Activated B cell treated with CpG ODN at 0.5 μM for 24 hours (primary cell): ENCODE data around the gene KRI1. TPM values are rescaled to one million over a fixed set of nuclear protein-coding genes. Genes with fewer than 3 reads are reported as not detected.
"Not testable (repeated sequence)": the region's sequence is repeated elsewhere in the genome, so short reads cannot be mapped to it uniquely, and the experiment has no call there.

ENCODE experiments used
- ATAC-seq: fragments of 200-7000 bp; cut with Tn5 transposase; one replicate; pipeline ENCODE4 v1.10.0; 2021; ENCODE audit warnings: low read depth, mild to moderate bottlenecking, moderate library complexity
- CTCF ChIA-PET: fragments of 350-600 bp; sonication (Branson Sonifier 250); formaldehyde crosslinking; loops from one replicate; lab custom pipeline; 2021; ENCODE audit warnings: antibody characterized with exemption; lab: Charles Lee
- POLR2A ChIA-PET: fragments of 350-600 bp; sonication (Branson Sonifier 250); formaldehyde crosslinking; loops from one replicate; lab custom pipeline; 2021; ENCODE audit warnings: antibody characterized with exemption; lab: Charles Lee
- DNase-seq: peaks from one replicate; pipeline ENCODE4 v3.0.0; 2022
- H3K27ac Mint-ChIP-seq: one replicate; pipeline ENCODE4 v1.8.0; 2020; ENCODE audit warnings: mixed read lengths
- H3K27me3 Mint-ChIP-seq: one replicate; pipeline ENCODE4 v1.8.0; 2021; ENCODE audit warnings: mixed read lengths
- H3K36me3 Mint-ChIP-seq: one replicate; pipeline ENCODE4 v1.8.0; 2021; ENCODE audit warnings: low read depth, mixed read lengths
- H3K4me1 Mint-ChIP-seq: one replicate; pipeline ENCODE4 v1.8.0; 2021; ENCODE audit warnings: mixed read lengths
- H3K4me3 Mint-ChIP-seq: one replicate; pipeline ENCODE4 v1.8.0; 2020; ENCODE audit warnings: mild to moderate bottlenecking, mixed read lengths
- H3K9me3 Mint-ChIP-seq: one replicate; pipeline ENCODE4 v1.8.0; 2020; ENCODE audit warnings: mixed read lengths
- CTCF ChIP-seq: fragments of 200-600 bp; IDR thresholded peaks from one replicate; pipeline ENCODE4 v1.8.0; 2022; ENCODE audit warnings: antibody characterized with exemption, mild to moderate bottlenecking
- intact Hi-C: fragments of 100-400 bp; cut with micrococcal nuclease; formaldehyde crosslinking; loops from one replicate; pipeline ENCODE4 v1.15.1; 2024
- total RNA-seq: library from RNA; stranded (reverse); gene quantifications from 2 replicates; pipeline ENCODE4 v1.2.3, GENCODE V29; 2022

The KRI1 gene
- total RNA-seq, 1 donor from 2014 or later, result 48.1 TPM

GRCh38 chr19:10577951-10578350 lies 12.1 kb upstream of the KRI1 start:
- ATAC-seq (no peak), DNase-seq (no peak)
- intact Hi-C loops, result no loop called here
- H3K4me3 Mint-ChIP-seq, result no peak overlapping the region
- H3K9me3 Mint-ChIP-seq, result no peaks in the 10 kb centered on the region
- TF ChIP-seq CTCF, result no peak
- peaks cover 7% of the 10 kb centered on the region for H3K4me1 Mint-ChIP-seq
- H3K27ac Mint-ChIP-seq, result no peak overlapping the region
- ChIA-PET POLR2A (no interaction called here), CTCF (interaction anchor here (9.3 kb wide), 1 partner anchor 68 kb away, joined by 353 read pairs; no protein-coding TSS in a partner anchor)
- no peaks in the 10 kb centered on the region for H3K27me3 Mint-ChIP-seq
- no peaks in the 10 kb centered on the region for H3K36me3 Mint-ChIP-seq

DNA sequence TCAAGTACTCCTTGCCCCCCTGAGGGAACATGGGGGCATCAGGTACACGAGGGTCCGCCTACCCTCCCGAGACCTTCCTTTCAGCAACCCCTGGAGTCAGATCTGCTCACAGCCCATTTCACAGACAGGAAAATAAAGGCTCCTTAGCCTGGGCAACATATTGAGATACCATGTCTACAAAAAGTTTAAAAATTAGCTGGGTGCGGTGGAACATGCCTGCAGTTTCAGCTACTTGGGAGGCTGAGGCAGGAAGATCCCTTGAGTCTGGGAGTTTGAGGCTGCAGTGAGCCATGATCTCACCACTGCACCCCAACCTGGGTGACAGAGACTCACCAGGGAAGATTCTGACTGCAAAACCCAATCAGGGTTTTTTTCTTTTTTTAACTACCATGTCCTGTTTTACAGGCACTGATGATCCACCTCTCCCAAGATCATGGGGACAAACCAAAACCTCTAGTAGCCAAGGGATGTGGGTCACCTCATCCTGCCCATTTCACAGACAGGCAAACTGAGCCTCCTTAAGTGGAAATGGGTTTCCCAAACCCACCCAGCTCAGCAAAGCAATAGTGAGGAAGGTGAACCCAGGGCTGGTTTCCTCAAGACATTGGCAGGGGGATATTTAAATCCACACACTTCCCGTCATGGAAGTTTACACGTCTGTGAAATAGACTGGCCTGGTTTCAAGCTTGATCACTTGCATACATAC lies 9.4 kb upstream of the KRI1 start:
- TF ChIP-seq CTCF, result no peak
- DNase-seq (no peak), ATAC-seq (no peak)
- Mint-ChIP-seq H3K27ac (no peak overlapping the region), H3K9me3 (no peaks in the 10 kb centered on the region), H3K4me3 (no peak overlapping the region), H3K27me3 (no peaks in the 10 kb centered on the region), H3K36me3 (no peaks in the 10 kb centered on the region), H3K4me1 (peaks cover 6% of the 10 kb centered on the region)
- intact Hi-C loops, result no loop called here
- ChIA-PET POLR2A (interaction anchor here (0.6 to 1.1 kb wide), 4 partner anchors 9 to 473 kb away, joined by 3 to 5 read pairs (median 4); partner anchors contain the start of gene KRI1), CTCF (no interaction called here)

- no peak overlapping the region for H3K27ac Mint-ChIP-seq
- intact Hi-C loops, result no loop called here
- ChIA-PET POLR2A (no interaction called here), CTCF (no interaction called here)
- no peaks in the 10 kb centered on the region for H3K9me3 Mint-ChIP-seq
- DNase-seq (no peak), ATAC-seq (no peak)
- no peak overlapping the region for H3K4me3 Mint-ChIP-seq
- TF ChIP-seq CTCF, result no peak
- H3K27me3 Mint-ChIP-seq, result no peaks in the 10 kb centered on the region
- H3K4me1 Mint-ChIP-seq, result peaks cover 8% of the 10 kb centered on the region
- no peaks in the 10 kb centered on the region for H3K36me3 Mint-ChIP-seq
Observed at GRCh38 chr19:10574462-10574861, 8.7 kb upstream of the KRI1 start.

DNA sequence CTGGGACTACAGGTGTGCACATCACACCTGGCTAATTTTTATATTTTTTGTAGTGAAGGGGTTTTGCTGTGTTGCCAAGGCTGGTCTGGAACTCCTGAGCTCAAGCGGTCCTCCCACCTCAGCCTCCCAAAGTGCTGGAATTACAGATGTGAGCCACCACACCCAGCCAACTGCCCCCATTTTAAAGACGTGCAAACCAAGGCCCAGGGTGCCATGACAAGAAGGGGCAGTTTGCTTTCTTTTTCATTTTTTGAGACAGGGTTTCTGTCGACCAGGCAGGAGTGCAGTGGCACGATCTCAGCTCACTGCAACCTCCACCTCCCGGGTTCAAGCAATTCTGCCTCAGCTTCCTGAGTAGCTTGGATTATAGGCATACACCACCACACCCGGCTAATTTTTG lies 8.0 kb upstream of the KRI1 start:
- DNase-seq, H3K36me3 Mint-ChIP-seq, H3K4me3 Mint-ChIP-seq, H3K27ac Mint-ChIP-seq, H3K27me3 Mint-ChIP-seq, POLR2A ChIA-PET, H3K9me3 Mint-ChIP-seq, ATAC-seq, intact Hi-C loops: not testable (repeated sequence)
- peaks cover 14% of the 10 kb centered on the region for H3K4me1 Mint-ChIP-seq
- CTCF ChIA-PET, result interaction anchor here (0.6 kb wide), 1 partner anchor 300 kb away, joined by 3 read pairs; no protein-coding TSS in a partner anchor

GRCh38 chr19:10568826-10569651 lies 3.2 kb upstream of the KRI1 start, which contains the start of gene CDKN2D:
CDKN2D (minus strand) TSS chr19:10568979; CDS start chr19:10568653, 326 bp downstream.
- Mint-ChIP-seq H3K4me3 (peak within 1 kb of the TSS; percentile 95), H3K9me3 (no peaks in the 10 kb centered on the region), H3K4me1 (peaks cover 50% of the 10 kb centered on the region), H3K36me3 (peaks cover 9% of the 10 kb centered on the region), H3K27ac (peak within 1 kb of the TSS; percentile 98), H3K27me3 (no peaks in the 10 kb centered on the region)
- no peak for TF ChIP-seq CTCF
- ATAC-seq, result peak; percentile 70
- DNase-seq, result peak; percentile 99
- POLR2A ChIA-PET, result interaction anchor here (0.5 to 2.2 kb wide), 10 partner anchors 15 to 465 kb away, joined by 3 to 9 read pairs (median 4); partner anchors contain the start of genes ATG4D and S1PR5
- intact Hi-C loops, result loop anchor here (1.0 to 10.0 kb wide), 5 partner anchors 84 to 334 kb away; partner anchors contain the start of genes CARM1 and S1PR2
- CTCF ChIA-PET, result interaction anchor here (0.7 to 4.1 kb wide), 3 partner anchors 27 to 179 kb away, joined by 3 to 16 read pairs (median 4); no protein-coding TSS in a partner anchor
